ENCODE data around the gene KASH5. TPM values are rescaled to one million over a fixed set of nuclear protein-coding genes. Genes with fewer than 3 reads are reported as not detected.

The KASH5 gene
- total and polyA plus RNA-seq, 2 of the 4 experiments (the other 2 are of a cell fraction): not detected

GRCh38 chr19:49340865-49341718 is 47.0 kb upstream of the KASH5 start:
- H3K23ac ChIP-seq (ENCODE audit: low read depth, low read length): no peak overlapping the region
- H3K9ac ChIP-seq (ENCODE audit: low read depth, low read length): no peak overlapping the region
- no peak overlapping the region for H2AFZ ChIP-seq (replicated peaks; ENCODE audit: low read length, poor library complexity)
- H3K56ac ChIP-seq (ENCODE audit: extremely low read depth, insufficient read depth, low read length): no peak overlapping the region
- H3K18ac ChIP-seq (ENCODE audit: low read depth, low read length): no peak overlapping the region
- ATAC-seq (ENCODE audit: low read depth) (no peak), DNase-seq (no peak)
- no CpG with 5 or more reads among the region's 11 CpGs for WGBS, 2 experiments (ENCODE audit: extremely low coverage in 2 of 2, insufficient read length in 1 of 2)
- peak overlapping the region; percentile 55 for H2AK9ac ChIP-seq (replicated peaks; ENCODE audit: low read depth, low read length, poor library complexity)
- H3K27ac ChIP-seq (ENCODE audit: insufficient read depth, low read length): no peak overlapping the region
- ChIA-PET CTCF (no interaction called here), POLR2A (ENCODE audit: unreplicated experiment) (no interaction called here)
- H3K27me3 ChIP-seq (ENCODE audit: control insufficient read depth, insufficient read depth, low read length): no peaks in the 10 kb centered on the region
- H2BK120ac ChIP-seq (ENCODE audit: low read depth, low read length): no peak overlapping the region
- BruUV-seq (replicated peaks): TSS peak; percentile 32
- H3K4me3 ChIP-seq (ENCODE audit: insufficient read depth, low read depth, low read length): no peak overlapping the region
- H3K4me2 ChIP-seq (ENCODE audit: low read depth, low read length): no peak overlapping the region
- dilution Hi-C loops (cut with HindIII; ENCODE audit: low sequenced_read_pairs, unreplicated experiment): no loop called here
- intact Hi-C loops (cut with micrococcal nuclease): no loop called here
- no peak overlapping the region for H3K14ac ChIP-seq (replicated peaks; ENCODE audit: low read depth, low read length)
- no peaks in the 10 kb centered on the region; the same call in none of the 2 replicates for H4K20me1 ChIP-seq (ENCODE audit: insufficient read depth, low read length)
- H2BK15ac ChIP-seq (ENCODE audit: low read depth, low read length): no peak overlapping the region
- peaks cover 51% of the 10 kb centered on the region for H3K36me3 ChIP-seq (ENCODE audit: control insufficient read depth, insufficient read depth, low read length)
- no peak overlapping the region for H4K91ac ChIP-seq (ENCODE audit: insufficient read depth, low read depth, low read length)
- no peak overlapping the region for H2BK20ac ChIP-seq (ENCODE audit: low read depth, low read length)
- H4K8ac ChIP-seq (ENCODE audit: low read depth in 2 of 2, low read length in 2 of 2): no peak overlapping the region
- 0 out of 2 replicates have a peak, but pooled peaks cover 5% of the 10 kb centered on the region for H3K9me1 ChIP-seq (ENCODE audit: insufficient read depth, low read length)
- H2BK5ac ChIP-seq (ENCODE audit: low read depth, low read length, poor library complexity, severe bottlenecking): no peak overlapping the region
- H3K4me1 ChIP-seq (ENCODE audit: control insufficient read depth, insufficient read depth, low read length): no peaks in the 10 kb centered on the region
- H4K5ac ChIP-seq (ENCODE audit: low read depth, low read length): no peak overlapping the region
- in situ Hi-C loops (cut with MboI; ENCODE audit: low sequenced_read_pairs): no loop called here
- H3K9me3 ChIP-seq (ENCODE audit: control insufficient read depth, insufficient read depth, low read length): no peaks in the 10 kb centered on the region
- peaks cover 0 to 9% of the 10 kb centered on the region in 2 experiments; a peak in 2 of 4 replicates for H3K79me1 ChIP-seq (ENCODE audit: low read depth in 1 of 2, low read length in 2 of 2)
- H3K4ac ChIP-seq (ENCODE audit: low read depth, low read length): no peak overlapping the region
- H2AK5ac ChIP-seq (ENCODE audit: low read depth, low read length): no peak overlapping the region
- no peak for TF ChIP-seq BHLHE40 (IDR thresholded peaks at IDR 0.05; ENCODE audit: low read depth, low read length)
- no peak for TF ChIP-seq MAZ (IDR thresholded peaks at IDR 0.05; ENCODE audit: borderline replicate concordance, low read depth, low read length)
- TF ChIP-seq RAD21 (IDR thresholded peaks at IDR 0.05; ENCODE audit: low read length): no peak
- TF ChIP-seq MAFK (IDR thresholded peaks at IDR 0.05; ENCODE audit: low read depth, low read length): no peak
- TF ChIP-seq USF2 (IDR thresholded peaks at IDR 0.05; ENCODE audit: low read depth, low read length): no peak
- TF ChIP-seq CTCF (conservative IDR thresholded peaks at IDR 0.05; ENCODE audit: low read depth, low read length): no peak
- TF ChIP-seq MXI1 (IDR thresholded peaks at IDR 0.05; ENCODE audit: borderline replicate concordance, low read depth, low read length): no peak
- no peak for TF ChIP-seq SMC3 (IDR thresholded peaks at IDR 0.05; ENCODE audit: low read depth, low read length)
- TF ChIP-seq RFX5 (IDR thresholded peaks at IDR 0.05; ENCODE audit: low read depth, low read length): no peak
- TF ChIP-seq CHD1 (IDR thresholded peaks at IDR 0.05; ENCODE audit: low read depth, low read length): no peak
- TF ChIP-seq CEBPB (IDR thresholded peaks at IDR 0.05; ENCODE audit: low read depth, low read length): no peak
- TF ChIP-seq POLR2A (IDR thresholded peaks at IDR 0.05; ENCODE audit: low read depth, low read length): no peak
- TF ChIP-seq NFE2L2 (IDR thresholded peaks at IDR 0.05; ENCODE audit: low read depth, low read length): no peak
- no peak for TF ChIP-seq FOS (IDR thresholded peaks at IDR 0.05; ENCODE audit: low read depth, low read length)
- no peak for TF ChIP-seq RCOR1 (IDR thresholded peaks at IDR 0.05; ENCODE audit: insufficient replicate concordance, low read length)

Data from IMR-90 (cell line).